IMR-90 (cell line): ENCODE data around the gene DCST2. TPM values are rescaled to one million over a fixed set of nuclear protein-coding genes. Genes with fewer than 3 reads are reported as not detected.

Experiments used
- ATAC-seq: fragments of 200-7000 bp; cut with Tn5 transposase; 2 replicates; pipeline ENCODE4 v1.9.1; 2020; ENCODE audit warnings: low read depth, mild to moderate bottlenecking, moderate library complexity
- BruUV-seq: library from RNA; stranded (reverse); fragments of 400-500 nt; replicated peaks from 2 replicates; lab custom pipeline; 2021; lab: Mats Ljungman, UMichigan
- CTCF ChIA-PET: fragments of 300-600 bp; formaldehyde crosslinking; extraction: SDS; loops from one replicate; lab custom pipeline; 2021; ENCODE audit warnings: antibody characterized with exemption; lab: Yijun Ruan, JAX
- POLR2A ChIA-PET: fragments of 300-600 bp; sonication (Branson Sonifier 250); formaldehyde crosslinking; loops from one replicate; lab custom pipeline; 2022; ENCODE audit warnings: antibody characterized with exemption; ENCODE audit not compliant: unreplicated experiment; lab: Charles Lee
- DNase-seq: peaks from one replicate; pipeline ENCODE4 v3.0.0; 2013
- H2AFZ ChIP-seq: replicated peaks from 2 replicates; pipeline ENCODE3; 2013; ENCODE audit warnings: low read length, mild to moderate bottlenecking; ENCODE audit not compliant: poor library complexity
- H2AK5ac ChIP-seq: 2 replicates; pipeline ENCODE4 v1.6.1; 2013; ENCODE audit warnings: low read depth, low read length, inconsistent platforms
- H2AK9ac ChIP-seq: replicated peaks from 2 replicates; pipeline ENCODE3; 2013; ENCODE audit warnings: mild to moderate bottlenecking, low read depth, low read length, moderate library complexity; ENCODE audit not compliant: poor library complexity
- H2BK120ac ChIP-seq: 2 replicates; pipeline ENCODE4 v1.6.1; 2013; ENCODE audit warnings: low read depth, low read length, inconsistent platforms
- H2BK15ac ChIP-seq: 3 replicates; pipeline ENCODE4 v1.6.1; 2013; ENCODE audit warnings: low read depth, low read length, inconsistent platforms
- H2BK20ac ChIP-seq: 2 replicates; pipeline ENCODE4 v1.6.1; 2013; ENCODE audit warnings: low read depth, mild to moderate bottlenecking, inconsistent platforms, low read length, moderate library complexity
- H2BK5ac ChIP-seq: 2 replicates; pipeline ENCODE4 v1.6.1; 2013; ENCODE audit warnings: mild to moderate bottlenecking, low read depth, low read length, inconsistent platforms; ENCODE audit not compliant: poor library complexity, severe bottlenecking
- H3K14ac ChIP-seq: replicated peaks from 2 replicates; pipeline ENCODE4 v1.6.1; 2013; ENCODE audit warnings: low read depth, low read length, inconsistent platforms
- H3K18ac ChIP-seq: 2 replicates; pipeline ENCODE4 v1.6.1; 2013; ENCODE audit warnings: low read depth, low read length, control low read depth
- H3K23ac ChIP-seq: 2 replicates; pipeline ENCODE4 v1.6.1; 2013; ENCODE audit warnings: low read depth, low read length, inconsistent platforms
- H3K27ac ChIP-seq: 2 replicates; pipeline ENCODE4 v1.5.1; 2013; ENCODE audit warnings: mild to moderate bottlenecking, control low read depth, low read length; ENCODE audit not compliant: insufficient read depth
- H3K27me3 ChIP-seq: 2 replicates; pipeline ENCODE4 v1.6.1; 2013; ENCODE audit warnings: low read length; ENCODE audit not compliant: control insufficient read depth, insufficient read depth
- H3K36me3 ChIP-seq: 2 replicates; pipeline ENCODE4 v1.6.1; 2013; ENCODE audit warnings: low read length, mixed read lengths; ENCODE audit not compliant: control insufficient read depth, insufficient read depth
- H3K4ac ChIP-seq: 2 replicates; pipeline ENCODE4 v1.6.1; 2013; ENCODE audit warnings: low read depth, low read length, inconsistent platforms
- H3K4me1 ChIP-seq: 2 replicates; pipeline ENCODE4 v1.6.1; 2013; ENCODE audit warnings: low read length, mixed read lengths; ENCODE audit not compliant: control insufficient read depth, insufficient read depth
- H3K4me2 ChIP-seq: 2 replicates; pipeline ENCODE4 v1.6.1; 2013; ENCODE audit warnings: low read depth, mild to moderate bottlenecking, control low read depth, low read length, moderate library complexity
- H3K4me3 ChIP-seq: 2 replicates; pipeline ENCODE4 v1.5.1; 2013; ENCODE audit warnings: low read depth, mild to moderate bottlenecking, control low read depth, low read length, moderate library complexity; ENCODE audit not compliant: insufficient read depth
- H3K56ac ChIP-seq: 2 replicates; pipeline ENCODE4 v1.6.1; 2013; ENCODE audit warnings: low read length, inconsistent platforms; ENCODE audit not compliant: insufficient read depth; ENCODE audit errors: extremely low read depth
- H3K79me1 ChIP-seq, 2 experiments: 2 replicates each; pipeline ENCODE4 v1.6.1; 2013; ENCODE audit warnings: low read length in 2 of 2, inconsistent platforms in 1 of 2, low read depth in 1 of 2
- H3K9ac ChIP-seq: 2 replicates; pipeline ENCODE4 v1.6.1; 2013; ENCODE audit warnings: low read depth, low read length, control low read depth
- H3K9me1 ChIP-seq: 2 replicates; pipeline ENCODE4 v1.6.1; 2013; ENCODE audit warnings: low read length, inconsistent platforms; ENCODE audit not compliant: insufficient read depth
- H3K9me3 ChIP-seq: 2 replicates; pipeline ENCODE4 v1.6.1; 2013; ENCODE audit warnings: low read length; ENCODE audit not compliant: control insufficient read depth, insufficient read depth
- H4K20me1 ChIP-seq: 2 replicates; pipeline ENCODE4 v1.6.1; 2013; ENCODE audit warnings: low read length, inconsistent platforms; ENCODE audit not compliant: insufficient read depth
- H4K5ac ChIP-seq: 2 replicates; pipeline ENCODE4 v1.6.1; 2013; ENCODE audit warnings: mild to moderate bottlenecking, low read depth, low read length, control low read depth
- H4K8ac ChIP-seq, 2 experiments: 2 replicates each; pipeline ENCODE4 v1.6.1; 2013; ENCODE audit warnings: low read depth in 2 of 2, low read length in 2 of 2, control low read depth in 1 of 2, inconsistent platforms in 1 of 2
- H4K91ac ChIP-seq: 2 replicates; pipeline ENCODE4 v1.6.1; 2013; ENCODE audit warnings: low read depth, low read length, inconsistent platforms; ENCODE audit not compliant: insufficient read depth
- BHLHE40 ChIP-seq: fragments of 150-350 bp; IDR thresholded peaks from 2 replicates; pipeline ENCODE4 v1.6.1; 2016; ENCODE audit warnings: mild to moderate bottlenecking, low read depth, low read length
- CEBPB ChIP-seq: IDR thresholded peaks from 2 replicates; pipeline ENCODE4 v1.6.1; 2012; ENCODE audit warnings: low read depth, low read length, improper control_type of control experiment
- CHD1 ChIP-seq: IDR thresholded peaks from 2 replicates; pipeline ENCODE4 v1.6.1; 2012; ENCODE audit warnings: low read depth, low read length, improper control_type of control experiment
- CTCF ChIP-seq: conservative IDR thresholded peaks from 2 replicates; pipeline ENCODE4 v1.5.1; 2012; ENCODE audit warnings: mild to moderate bottlenecking, low read depth, low read length, improper control_type of control experiment
- ELK1 ChIP-seq: fragments of 150-350 bp; IDR thresholded peaks from 2 replicates; pipeline ENCODE4 v1.6.1; 2016; ENCODE audit warnings: low read depth, mild to moderate bottlenecking, low read length, moderate library complexity, borderline replicate concordance
- FOS ChIP-seq: fragments of 150-350 bp; IDR thresholded peaks from 2 replicates; pipeline ENCODE4 v1.6.1; 2016; ENCODE audit warnings: low read depth, low read length
- MAFK ChIP-seq: IDR thresholded peaks from 2 replicates; pipeline ENCODE4 v1.6.1; 2012; ENCODE audit warnings: low read depth, low read length, improper control_type of control experiment
- MAZ ChIP-seq: IDR thresholded peaks from 2 replicates; pipeline ENCODE4 v1.6.1; 2012; ENCODE audit warnings: low read depth, mild to moderate bottlenecking, low read length, improper control_type of control experiment, moderate library complexity, borderline replicate concordance
- MXI1 ChIP-seq: IDR thresholded peaks from 2 replicates; pipeline ENCODE4 v1.6.1; 2012; ENCODE audit warnings: low read depth, mild to moderate bottlenecking, low read length, moderate library complexity, borderline replicate concordance
- NFE2L2 ChIP-seq: fragments of 150-350 bp; IDR thresholded peaks from 2 replicates; pipeline ENCODE4 v1.6.1; 2016; ENCODE audit warnings: low read depth, mild to moderate bottlenecking, low read length
- POLR2A ChIP-seq: IDR thresholded peaks from 2 replicates; pipeline ENCODE4 v1.6.1; 2012; ENCODE audit warnings: mild to moderate bottlenecking, low read depth, low read length
- RAD21 ChIP-seq: IDR thresholded peaks from 2 replicates; pipeline ENCODE4 v1.6.1; 2012; ENCODE audit warnings: low read length, improper control_type of control experiment
- RCOR1 ChIP-seq: IDR thresholded peaks from 2 replicates; pipeline ENCODE4 v1.6.1; 2012; ENCODE audit warnings: mild to moderate bottlenecking, low read length, improper control_type of control experiment; ENCODE audit not compliant: insufficient replicate concordance
- RFX5 ChIP-seq: IDR thresholded peaks from 2 replicates; pipeline ENCODE4 v1.8.0; 2012; ENCODE audit warnings: low read depth, mild to moderate bottlenecking, low read length, moderate library complexity
- SMC3 ChIP-seq: fragments of 150-350 bp; IDR thresholded peaks from 2 replicates; pipeline ENCODE4 v1.6.1; 2016; ENCODE audit warnings: low read depth, mild to moderate bottlenecking, antibody characterized with exemption, low read length, moderate library complexity
- USF2 ChIP-seq: fragments of 150-350 bp; IDR thresholded peaks from 2 replicates; pipeline ENCODE4 v1.6.1; 2017; ENCODE audit warnings: mild to moderate bottlenecking, antibody characterized with exemption, low read length, low read depth
- WGBS, 2 experiments: methylation state at CpG; one replicate each; pipeline versions ENCODE4 v1.1.5 to v1.1.7; 2013; ENCODE audit warnings: missing lambda C conversion rate in 2 of 2; ENCODE audit not compliant: insufficient read length in 1 of 2; ENCODE audit errors: extremely low coverage in 2 of 2; 5-methylcytosine and 5-hydroxymethylcytosine counted together
- dilution Hi-C: fragments of 300-500 bp; cut with HindIII; formaldehyde crosslinking; loops from one replicate; pipeline ENCODE4 v1.14.3; 2018; ENCODE audit warnings: low sequenced_read_pairs; ENCODE audit not compliant: unreplicated experiment
- in situ Hi-C: fragments of 300-500 bp; cut with MboI; formaldehyde crosslinking; loops from 3 replicates; pipeline ENCODE4 v1.14.3; 2019; ENCODE audit warnings: low sequenced_read_pairs, inconsistent platforms, mixed read lengths
- intact Hi-C: fragments of 100-400 bp; cut with micrococcal nuclease; formaldehyde crosslinking; loops from 2 replicates; pipeline ENCODE4 v1.10.0; 2022
- polyA plus RNA-seq, 3 experiments: library from polyadenylated mRNA; depleted of rRNA; stranded (reverse); fragments of >200 nt; gene quantifications; 2 replicates each; pipeline ENCODE4 v1.2.3, GENCODE V29; 2012; ENCODE audit warnings: low replicate concordance in 1 of 3
- total RNA-seq: library from RNA; depleted of rRNA; stranded (reverse); fragments of >200 nt; gene quantifications from 2 replicates; pipeline ENCODE4 v1.2.3, GENCODE V29; 2012

The DCST2 gene
- total and polyA plus RNA-seq, 2 of the 4 experiments (the other 2 are of a cell fraction) = 0.14 TPM; not detected in 1

- ChIA-PET POLR2A (interaction anchor here (2.0 kb wide), 1 partner anchor 8 kb away, joined by 17 read pairs; the partner anchor contains the start of gene PYGO2), CTCF (interaction anchor here (1.2 to 2.2 kb wide), 2 partner anchors 30 to 48 kb away, joined by 3 to 9 read pairs; no protein-coding TSS in a partner anchor)
- H3K4me3 ChIP-seq = peak overlapping the region; percentile 65
- H3K9me1 ChIP-seq = peaks cover 7% of the 10 kb centered on the region
- H2AFZ ChIP-seq = peak overlapping the region; percentile 18
- H4K8ac ChIP-seq = peak overlapping the region in 1 of 2 experiments; percentile 64; a peak in 1 of 4 replicates
- TF ChIP-seq CTCF = no peak
- TF ChIP-seq MAZ = no peak
- TF ChIP-seq POLR2A = no peak
- TF ChIP-seq FOS = no peak
- no peak for TF ChIP-seq NFE2L2
- TF ChIP-seq BHLHE40 = no peak
- TF ChIP-seq MXI1 = no peak
- TF ChIP-seq RAD21 = no peak
- no peak for TF ChIP-seq USF2
- no peak for TF ChIP-seq RCOR1
- TF ChIP-seq CHD1 = no peak
- TF ChIP-seq MAFK = no peak
- TF ChIP-seq RFX5 = no peak
- TF ChIP-seq CEBPB = no peak
- no peak for TF ChIP-seq SMC3
- TF ChIP-seq ELK1 = no peak
- H3K79me1 ChIP-seq = peaks cover 19 to 67% of the 10 kb centered on the region in 2 experiments
- H3K27me3 ChIP-seq = no peaks in the 10 kb centered on the region
- 0 out of 2 replicates have a peak overlapping the region, but pooled peaks have one; percentile 21 for H2BK120ac ChIP-seq
- no peaks in the 10 kb centered on the region for H3K9me3 ChIP-seq
- peak overlapping the region; percentile 66 for H4K91ac ChIP-seq
- peak overlapping the region; percentile 85 for H2AK5ac ChIP-seq
- 17% methylated on average over 1 of the region's 5 CpGs; no CpG with 5 or more reads in 1 of the 2 experiments for WGBS, 2 experiments
- peak overlapping the region; percentile 85 for H3K23ac ChIP-seq
- peaks cover 18% of the 10 kb centered on the region for H3K4me1 ChIP-seq
- in situ Hi-C loops = no loop called here
- BruUV-seq = no TSS peak
- H2BK5ac ChIP-seq = peak overlapping the region; percentile 87
- H3K27ac ChIP-seq = peak overlapping the region; percentile 84
- peaks cover 39% of the 10 kb centered on the region for H3K36me3 ChIP-seq
- peaks cover 47% of the 10 kb centered on the region for H4K20me1 ChIP-seq
- no peak overlapping the region for H2BK20ac ChIP-seq
- H3K14ac ChIP-seq = peak overlapping the region; percentile 95
- peak overlapping the region; percentile 79 for H3K56ac ChIP-seq
- H3K9ac ChIP-seq = peak overlapping the region; percentile 87
- ATAC-seq (no peak), DNase-seq (no peak)
- dilution Hi-C loops = no loop called here
- H4K5ac ChIP-seq = no peak overlapping the region
- H3K4ac ChIP-seq = peak overlapping the region; percentile 92
- H3K4me2 ChIP-seq = peak overlapping the region; percentile 97
- peak overlapping the region; percentile 6; the same call in 1 of the 2 replicates for H3K18ac ChIP-seq
- peak overlapping the region; percentile 25; the same call in 1 of the 3 replicates for H2BK15ac ChIP-seq
- intact Hi-C loops = no loop called here
- peak overlapping the region; percentile 99 for H2AK9ac ChIP-seq
Measured at GRCh38 chr1:154969246-154969645, 64.3 kb downstream of the DCST2 start.
